ENCODE results near the gene GHRH.

GHRH gene

DNA sequence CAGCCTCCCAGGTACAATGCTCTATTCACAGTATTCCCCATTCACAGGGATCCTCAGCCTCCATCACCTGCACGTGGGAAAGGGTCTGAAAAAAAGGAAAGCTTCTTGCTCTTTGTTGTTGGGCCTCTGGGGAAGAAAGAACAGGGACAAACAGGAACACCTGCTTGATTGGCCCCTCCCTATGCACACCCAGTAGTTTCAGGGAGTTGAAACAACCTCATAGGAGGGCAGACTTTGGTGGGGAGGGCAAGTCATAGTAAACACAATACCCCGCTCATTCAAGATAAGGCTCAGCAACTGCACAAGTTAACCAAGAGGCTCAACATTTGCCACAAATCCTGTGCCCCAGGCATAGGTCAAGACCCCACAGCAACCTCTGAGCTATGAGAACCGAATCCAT is 1.7 kb downstream of the GHRH start:
- DNase-seq = no peak

DNA sequence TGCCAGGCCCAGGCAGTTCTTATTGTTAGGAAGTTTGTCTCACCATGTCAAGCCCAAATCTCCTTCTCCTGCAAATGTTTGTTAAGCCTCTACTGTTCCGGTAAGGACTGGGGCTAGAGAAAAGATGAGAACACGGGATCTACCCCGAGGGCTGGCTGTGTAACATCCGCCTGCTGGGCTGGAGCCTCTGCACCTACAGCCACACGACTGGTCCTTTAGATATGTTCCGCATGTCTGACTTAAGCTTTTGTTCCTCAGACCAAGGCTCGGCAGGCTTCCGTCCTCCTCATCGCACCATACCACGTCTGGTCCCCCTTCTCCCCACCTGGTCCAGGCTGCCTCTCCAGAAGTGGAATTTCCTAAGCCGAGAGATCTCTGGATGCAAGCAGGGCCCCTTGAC is 2.6 kb downstream of the GHRH start:
- no peak for DNase-seq

DNA sequence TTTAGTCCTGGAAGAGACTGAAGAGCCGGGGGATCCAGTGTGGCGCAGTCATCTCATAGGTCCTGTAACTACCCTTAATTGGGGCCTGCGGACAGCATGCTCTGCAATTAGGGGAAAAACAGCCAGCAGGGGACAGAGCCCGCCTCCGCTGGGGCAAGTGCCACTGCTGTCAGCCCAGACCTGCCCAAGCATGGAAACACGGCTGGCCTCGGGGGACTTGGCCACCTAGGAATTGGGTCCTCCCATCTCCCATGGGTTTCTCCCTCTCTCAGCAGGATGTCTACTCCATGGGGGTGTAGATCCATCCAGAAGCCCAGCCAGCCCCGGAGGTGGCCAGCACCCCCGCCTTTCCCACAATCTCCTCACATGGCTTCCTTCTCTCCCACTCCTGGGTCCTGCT is 3.6 kb downstream of the GHRH start:
- no peak for DNase-seq

DNA sequence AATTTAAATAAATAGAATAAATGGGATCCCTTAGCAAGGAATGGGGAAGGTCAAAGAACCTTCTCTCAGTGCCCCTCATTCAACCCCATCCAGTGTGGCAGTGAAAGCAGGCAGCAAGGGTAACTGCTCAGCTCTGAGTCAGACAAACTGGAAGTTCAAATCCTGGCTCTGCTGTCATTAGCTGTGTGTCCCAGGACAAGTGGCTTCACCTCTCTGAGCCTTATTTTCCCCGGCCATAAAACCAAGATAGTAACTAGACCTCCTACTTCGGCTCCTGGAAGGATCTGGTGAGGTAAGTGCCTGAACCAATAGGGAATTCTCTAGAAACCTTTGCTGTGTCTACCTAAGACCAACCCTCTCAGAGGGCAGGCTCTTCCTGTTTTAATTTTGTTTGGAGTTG is 4.1 kb downstream of the GHRH start:
- no peak for DNase-seq

DNA sequence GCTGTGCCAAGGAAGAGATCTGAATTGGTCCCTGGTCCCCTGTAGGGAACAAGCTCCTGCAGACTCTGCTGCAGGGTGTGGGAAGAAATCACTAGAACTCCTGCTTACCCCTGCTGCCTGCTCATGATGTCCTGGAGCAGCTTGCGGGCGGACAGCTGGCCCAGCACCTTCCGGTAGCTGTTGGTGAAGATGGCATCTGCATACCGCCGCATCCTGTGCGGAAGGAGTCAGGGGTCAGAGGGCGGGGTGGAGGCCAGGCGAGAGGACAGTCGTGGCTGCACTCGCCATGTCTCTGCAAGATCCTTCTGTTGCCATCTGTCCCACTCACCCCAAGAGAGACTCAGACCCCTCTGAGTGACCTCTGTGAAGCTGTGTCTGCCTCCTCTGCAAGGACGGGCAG is 5.3 kb downstream of the GHRH start:
- DNase-seq = no peak

DNA sequence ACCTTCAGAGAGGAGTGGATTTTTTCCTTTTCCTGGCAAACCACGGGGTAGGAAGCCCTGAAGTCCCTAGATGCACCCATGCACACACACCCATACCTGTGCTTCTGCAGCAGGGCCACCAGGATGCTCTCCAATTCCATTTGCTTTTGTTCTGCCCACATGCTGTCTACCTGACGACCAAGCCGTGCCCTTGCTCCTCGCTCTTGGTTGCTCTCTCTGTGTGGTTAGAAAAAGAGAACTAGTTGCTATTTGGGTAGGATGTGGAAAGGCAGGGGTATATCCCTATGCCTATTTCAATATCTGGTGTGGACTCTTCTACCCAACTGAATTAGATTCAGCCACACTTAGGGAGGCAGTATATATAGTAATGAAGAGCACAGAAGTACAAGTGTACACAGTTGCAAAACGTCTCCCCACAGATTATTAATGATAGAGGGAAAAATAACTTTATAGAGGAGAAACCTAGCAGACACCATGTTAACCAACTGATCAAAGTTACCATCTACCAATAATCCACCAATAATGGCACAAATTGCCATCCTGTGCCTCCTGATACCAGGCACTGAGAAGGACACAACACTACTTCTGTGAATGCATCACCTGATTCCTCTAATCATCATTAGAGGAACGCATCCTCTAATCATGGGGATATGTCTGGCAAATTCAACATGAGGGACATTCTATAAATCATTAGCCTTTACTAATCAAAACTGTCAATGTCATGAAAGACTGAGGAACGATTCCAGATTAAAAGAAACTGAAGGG is 7.3 kb downstream of the GHRH start:
- DNase-seq = no peak

DNA sequence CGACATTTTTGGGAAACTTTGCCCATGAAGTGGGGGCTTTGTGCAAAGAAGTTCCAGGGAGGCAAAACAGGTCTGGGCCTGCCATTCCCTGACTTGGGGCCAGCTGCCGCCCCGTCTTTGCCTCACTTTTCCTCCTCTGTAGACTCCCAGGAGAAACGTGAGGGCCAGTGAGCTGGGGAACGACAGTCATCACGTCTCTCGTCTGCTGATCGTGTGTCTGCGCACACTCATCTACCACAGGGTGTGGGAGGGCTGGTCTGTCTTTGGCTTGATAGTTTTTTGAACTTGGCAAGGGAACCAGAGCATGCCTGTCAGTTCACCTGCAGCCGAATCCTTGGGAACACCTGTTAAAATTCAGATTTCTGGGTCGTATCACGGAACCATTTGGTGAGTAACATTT is 8.5 kb downstream of the GHRH start:
- DNase-seq = no peak

DNA sequence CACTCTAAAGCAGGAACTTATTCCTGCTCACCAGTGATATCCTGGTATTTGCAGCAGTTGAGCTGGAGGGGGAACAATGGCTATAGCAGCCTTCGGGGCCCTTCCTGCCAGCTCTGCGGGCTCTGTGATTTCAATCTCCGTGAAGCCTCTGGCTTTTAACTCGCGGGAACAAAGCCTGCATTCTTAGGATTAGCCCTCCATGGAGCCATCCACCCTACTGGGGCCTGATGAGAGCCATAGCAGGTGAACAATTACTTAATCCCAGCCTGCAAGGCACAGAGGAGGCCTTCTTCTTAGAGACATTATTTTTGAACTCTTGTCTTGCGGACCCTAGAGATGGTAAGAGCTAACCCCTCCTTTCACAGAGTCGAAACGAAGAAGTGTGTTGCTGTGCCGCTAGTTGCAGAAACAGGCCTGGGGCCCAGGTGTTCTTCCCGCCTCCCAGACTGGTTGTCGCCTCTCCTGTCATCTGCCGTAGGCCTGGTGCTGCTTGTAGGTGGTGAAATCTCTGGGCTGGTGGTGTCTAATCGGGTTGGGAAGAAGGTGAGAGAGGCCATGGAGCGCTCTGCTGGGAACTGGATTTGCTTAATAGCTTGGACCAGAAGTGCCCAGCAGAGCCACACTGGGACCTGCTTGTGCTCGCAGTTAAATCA is 9.7 kb downstream of the GHRH start:
- DNase-seq = no peak

DNA sequence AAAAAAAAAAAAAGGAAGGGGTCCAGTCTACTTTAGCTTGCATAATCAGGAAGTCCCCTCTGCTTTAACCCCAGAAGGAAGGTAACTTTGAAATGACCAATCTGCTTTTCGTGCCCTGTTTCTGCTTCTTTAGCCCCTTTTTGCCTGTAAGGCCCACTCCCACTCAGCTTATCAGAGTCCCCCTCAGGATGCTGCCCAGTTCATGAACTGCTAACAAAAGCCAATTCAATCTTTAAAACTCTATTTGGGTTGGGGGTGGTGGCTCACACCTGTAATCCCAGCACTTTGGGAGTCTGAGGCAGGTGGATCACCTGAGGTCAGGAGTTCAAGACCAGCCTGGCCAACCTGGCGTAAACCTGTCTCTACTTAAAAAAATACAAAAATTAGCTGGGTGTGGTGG is 12.3 kb downstream of the GHRH start:
- DNase-seq = no peak

DNA sequence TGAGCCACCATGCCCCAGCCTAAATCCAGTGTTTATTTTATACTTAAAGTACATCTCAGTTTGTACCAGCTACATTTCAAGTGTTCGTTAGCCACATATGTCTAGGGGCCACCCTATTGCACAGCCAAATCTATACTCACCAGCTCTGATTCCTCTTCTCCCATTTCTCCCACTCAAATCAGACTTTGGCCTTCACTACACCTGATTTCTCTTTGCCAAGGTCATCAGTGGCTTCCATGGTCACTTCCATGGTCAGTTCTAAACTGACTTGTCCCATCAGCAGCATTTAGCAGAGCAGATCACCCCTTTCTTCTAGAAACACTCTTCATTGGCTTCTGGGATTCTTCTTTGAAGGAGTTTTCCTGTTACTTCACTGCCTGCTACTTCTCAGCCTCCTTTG is 14.1 kb downstream of the GHRH start:
- DNase-seq = no peak

DNA sequence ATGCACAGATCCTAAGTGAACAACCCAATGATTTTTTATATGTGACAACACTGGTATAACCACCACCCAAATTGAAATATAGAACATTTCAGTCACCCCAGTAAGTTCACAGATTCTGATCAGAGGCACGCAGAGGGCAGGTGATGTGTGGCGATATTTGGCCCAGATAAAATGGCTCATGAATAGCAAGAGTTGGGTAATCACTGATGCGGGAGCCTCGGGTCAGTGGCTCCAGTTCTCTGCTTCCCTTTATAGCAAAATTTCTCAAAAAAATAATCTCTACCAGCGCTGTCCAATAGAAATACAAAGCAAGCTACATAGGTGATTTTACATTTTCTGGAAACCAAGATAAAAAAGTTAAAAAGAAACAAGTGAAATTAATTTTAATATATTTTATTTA is 14.9 kb downstream of the GHRH start:
- no peak for DNase-seq

DNA sequence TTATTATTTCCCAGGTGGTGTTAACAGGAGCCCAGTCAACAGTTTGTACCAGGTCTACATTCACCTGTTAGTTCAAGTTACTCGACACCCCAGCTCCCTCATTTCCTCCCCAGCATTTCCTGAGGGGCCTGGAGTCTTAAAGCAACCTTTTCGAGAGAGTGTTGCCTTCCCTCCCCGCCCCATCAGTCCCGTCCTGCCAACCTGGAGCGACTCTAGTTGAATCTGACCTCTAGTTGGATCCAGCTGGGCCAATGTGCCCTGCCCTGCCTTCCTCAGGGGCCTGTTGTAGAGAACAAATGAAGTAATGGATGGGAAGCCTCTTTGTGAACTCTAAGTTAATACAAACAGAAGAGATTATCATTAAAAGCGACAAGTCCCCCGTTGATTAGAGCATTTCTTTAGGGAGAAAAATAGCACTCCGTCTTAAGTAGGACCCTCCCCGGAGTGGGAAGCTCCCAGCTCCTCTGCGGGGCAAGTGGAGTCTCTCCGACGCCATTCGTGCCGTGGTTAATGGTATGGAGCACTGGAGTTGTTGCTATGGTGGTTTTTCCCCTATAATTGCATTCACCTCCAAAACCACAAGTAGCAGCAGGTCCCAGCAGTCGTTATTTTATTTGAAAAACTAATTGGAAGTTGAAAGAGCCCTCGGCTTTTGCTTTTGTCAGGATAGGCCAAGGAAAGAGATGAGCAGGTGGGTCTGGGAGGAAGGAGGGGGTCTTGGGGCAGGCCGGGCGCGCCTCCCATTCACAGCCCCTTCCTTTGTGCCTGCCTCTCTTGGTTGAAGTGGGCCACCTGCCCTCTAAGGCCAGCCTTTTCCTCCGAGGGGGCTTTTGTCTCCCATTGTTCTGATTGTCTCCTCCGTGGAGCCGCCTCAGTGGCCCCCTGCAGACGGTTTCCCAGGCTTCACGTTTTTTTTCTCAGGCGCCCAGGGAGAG is 16.1 kb downstream of the GHRH start:
- no peak for DNase-seq

DNA sequence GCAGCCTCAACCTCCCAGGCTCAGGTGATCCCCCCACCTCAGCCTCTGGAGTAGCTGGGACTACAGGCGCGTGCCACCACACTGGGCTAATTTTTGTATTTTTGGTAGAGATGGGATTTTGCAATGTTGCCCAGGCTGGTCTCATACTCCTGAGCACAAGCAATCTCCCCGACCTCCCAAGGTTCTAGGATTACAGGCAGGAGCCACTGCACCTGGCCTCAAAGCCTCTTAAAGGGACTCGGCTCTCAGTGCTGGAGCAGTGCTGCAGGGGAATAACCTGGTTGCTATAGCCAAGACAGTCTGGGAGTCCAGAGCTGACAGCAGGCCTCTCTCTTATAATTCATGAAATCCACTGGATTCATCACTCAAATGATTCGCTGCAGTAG is 17.0 kb downstream of the GHRH start:
- no peak for DNase-seq

DNA sequence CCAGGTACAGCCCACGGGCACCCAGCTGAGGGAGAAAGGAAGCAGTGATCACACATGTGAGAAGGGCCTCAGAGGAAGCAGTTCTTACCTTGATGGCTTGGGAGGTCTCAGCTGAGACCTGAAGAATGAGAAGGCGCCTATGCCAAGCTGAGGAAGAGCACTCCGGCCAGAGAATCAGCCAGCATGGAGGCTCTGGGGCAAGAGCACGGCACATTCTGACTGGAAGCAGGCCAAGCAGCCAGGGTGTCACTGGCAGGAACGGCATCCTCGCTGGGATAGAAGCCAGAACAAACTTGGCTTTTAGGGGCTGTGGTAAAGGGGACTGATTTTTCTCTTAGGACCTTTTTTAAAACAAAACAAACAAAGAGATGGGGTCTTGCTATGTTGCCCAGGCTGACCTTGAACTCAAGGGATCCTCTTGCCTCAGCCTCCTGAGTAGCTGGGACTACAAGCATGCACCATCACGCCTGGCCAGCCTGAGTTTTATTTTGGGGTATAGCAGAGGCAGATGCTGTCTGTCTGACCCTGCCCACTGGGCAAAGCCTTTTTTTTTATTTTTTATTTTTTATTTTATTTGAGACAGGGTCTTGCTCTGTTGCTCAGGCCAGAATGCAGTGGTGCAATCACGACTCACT is 17.6 kb downstream of the GHRH start:
- DNase-seq = no peak

DNA sequence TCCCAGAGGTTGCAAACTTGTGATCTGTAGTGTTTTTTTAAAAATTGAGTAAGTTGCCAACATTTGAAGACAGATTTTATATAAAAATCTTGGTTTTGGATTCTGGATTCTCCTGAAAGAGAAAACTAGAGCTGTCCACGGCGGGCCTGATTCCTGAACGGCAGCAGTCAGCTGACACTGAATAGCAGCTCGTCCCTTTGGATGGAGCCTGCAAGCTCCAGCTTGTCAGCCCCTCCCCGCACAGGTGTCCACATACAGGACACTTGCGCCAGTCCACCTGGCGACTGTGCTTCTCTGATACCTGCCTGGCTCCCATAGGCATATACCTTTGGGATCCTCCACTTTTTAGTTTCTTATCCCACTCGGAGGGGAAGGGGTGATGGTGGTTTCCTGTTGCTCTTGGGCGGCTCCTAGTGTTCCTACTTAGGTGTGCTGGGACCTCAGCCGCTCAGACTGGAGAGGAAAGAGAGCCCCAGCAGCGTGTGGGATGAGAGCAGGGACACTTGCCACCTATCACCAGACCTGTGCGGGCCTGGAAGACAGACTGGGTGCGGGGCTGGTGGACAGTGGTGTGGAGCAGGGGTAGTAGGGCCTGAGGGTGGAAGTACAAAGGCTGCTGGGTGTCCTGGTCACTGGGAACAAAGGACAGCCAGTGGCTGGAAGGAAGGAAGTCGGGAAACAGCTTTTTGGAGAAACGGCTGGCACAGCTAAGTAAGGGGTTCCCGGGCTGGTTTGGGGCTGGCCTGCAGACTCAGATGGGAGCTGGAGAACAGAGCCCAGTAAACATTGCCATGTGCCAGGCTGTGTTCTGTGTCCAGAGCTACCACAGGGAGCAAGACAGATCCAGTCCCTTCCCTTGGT is 18.3 kb downstream of the GHRH start:
- no peak for DNase-seq

DNA sequence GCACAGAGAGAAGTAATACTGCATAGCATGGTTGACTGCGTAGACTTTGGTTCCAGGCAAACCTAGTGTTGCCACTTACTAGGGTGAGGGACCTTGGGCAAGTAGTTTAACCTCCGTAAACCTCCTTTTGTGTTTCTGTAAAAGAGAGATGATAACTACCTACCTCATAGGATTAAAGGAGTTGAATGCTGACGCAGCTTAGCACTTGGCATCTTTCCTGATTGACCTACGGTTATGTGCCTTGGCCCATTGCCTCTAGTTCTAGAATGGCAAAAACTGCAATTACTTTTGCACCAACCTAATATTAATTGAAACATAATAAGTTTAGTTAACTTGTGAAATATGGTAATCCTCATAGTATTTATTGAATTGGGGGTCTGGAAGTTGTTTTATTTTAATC is 19.1 kb downstream of the GHRH start:
- no peak for DNase-seq

DNA sequence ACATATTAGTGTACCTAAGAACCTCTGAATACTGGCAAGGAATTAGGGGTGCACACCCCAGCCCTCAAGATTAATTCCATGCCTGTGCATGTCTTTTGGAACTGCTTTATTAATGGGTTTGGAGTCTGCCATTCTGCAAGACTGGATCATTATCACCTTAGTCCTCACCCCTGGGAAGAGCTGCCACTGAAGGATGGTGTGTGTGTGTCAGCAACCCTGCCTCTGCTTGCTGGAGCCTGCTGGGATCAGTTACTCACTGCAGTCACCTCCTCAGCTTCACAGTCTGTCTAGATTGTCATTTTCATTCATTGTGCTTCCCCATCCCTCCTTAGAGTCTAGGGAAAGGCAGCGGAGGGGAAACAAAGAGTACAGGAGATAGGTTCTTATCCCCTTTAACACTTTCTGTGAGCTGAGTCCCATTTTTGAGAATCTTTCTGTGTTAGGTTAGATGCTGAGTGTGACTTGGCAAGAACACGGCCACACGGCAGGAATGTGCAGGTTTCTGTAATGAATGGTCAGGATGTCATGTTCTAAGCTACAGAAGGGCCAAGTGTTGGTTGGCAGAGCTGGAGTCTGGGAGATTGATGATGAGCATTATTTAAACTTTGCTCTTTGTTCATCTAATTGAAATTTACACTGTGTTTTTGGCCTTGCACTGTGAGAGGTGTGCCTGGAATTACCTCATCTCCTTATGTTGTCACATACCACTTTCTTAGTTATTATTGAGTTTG is 21.1 kb downstream of the GHRH start:
- DNase-seq = no peak

DNA sequence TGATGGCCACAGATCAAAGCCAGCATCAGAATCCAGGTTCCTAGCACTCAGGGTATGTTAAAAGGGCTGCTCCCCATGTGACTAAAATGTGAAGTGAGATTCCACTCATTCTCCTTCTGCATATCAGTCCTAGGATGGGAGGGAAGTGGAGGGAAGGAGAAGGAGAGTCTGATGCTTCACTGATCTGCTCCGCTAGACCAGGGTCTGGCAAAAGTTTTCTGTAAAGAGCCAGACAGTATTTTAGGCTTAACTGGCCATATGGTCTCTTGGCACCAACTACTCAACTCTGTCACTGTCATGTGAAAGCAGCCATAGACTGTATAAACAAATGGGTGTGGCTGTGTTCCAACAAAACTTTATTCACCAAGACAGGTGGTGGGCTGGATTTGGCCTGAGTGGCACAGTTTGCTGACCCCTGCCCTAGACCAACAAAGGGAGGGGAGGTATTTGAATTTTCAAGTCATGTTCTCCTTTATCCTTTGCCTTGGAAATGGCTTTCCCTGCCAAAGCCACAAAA is 22.6 kb downstream of the GHRH start:
- no peak for DNase-seq

DNA sequence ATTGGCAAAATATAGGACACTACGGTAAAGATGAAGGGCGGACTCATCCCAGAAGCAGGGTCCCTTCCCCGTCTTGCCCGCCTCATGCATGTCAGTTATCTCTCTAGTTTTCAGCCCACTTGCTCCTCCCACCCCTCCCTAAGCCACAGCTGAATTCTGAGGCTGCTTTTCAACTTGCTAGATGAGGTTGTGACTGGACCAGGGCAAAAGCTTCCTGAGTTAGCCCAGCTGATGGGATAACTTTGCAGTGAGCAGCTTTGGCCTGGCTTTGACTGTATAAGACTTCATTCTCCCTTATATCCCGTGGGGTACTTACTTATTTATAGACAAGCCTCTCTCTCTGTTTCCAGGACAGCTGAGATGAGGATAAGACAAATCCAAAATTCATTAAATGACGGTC is 23.2 kb downstream of the GHRH start:
- DNase-seq = no peak

DNA sequence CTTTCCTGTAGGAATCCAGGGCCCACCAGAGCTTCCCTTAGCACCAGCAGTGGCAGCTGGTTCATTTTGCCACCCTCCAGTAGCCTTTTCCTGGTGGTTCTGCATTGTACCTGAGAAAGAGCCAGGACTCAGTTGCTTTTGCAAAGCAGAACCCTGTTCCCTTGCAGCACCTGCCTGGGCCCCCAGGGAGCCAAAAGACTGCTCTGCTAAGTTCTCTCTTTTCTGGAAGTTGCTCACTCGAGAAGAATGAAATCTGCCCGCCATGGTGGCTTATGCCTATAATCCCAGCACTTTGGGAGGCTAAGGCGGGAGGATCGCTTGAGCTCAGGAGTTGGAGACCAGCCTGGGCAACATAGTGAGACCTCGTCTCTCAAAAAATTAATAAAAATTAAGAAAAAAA is 24.0 kb downstream of the GHRH start:
- no peak for DNase-seq

DNA sequence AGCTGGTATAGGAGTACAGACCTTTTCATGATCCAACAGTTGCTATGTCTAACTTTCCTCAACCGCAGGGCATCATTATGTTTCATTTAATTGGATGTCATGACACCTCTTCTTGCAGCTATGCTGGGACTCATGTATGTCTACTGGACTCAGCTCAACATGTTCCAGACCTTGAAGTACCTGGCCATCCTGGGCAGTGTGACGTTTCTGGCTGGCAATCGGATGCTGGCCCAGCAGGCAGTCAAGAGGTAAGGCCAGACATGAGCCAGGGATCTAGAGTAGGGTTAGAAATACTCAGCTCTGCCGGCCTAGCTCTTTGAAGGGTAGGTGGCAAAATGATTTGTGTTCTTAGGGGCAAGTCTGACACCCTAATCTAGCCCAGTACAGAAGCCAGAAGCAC is 25.2 kb downstream of the GHRH start:
- DNase-seq = no peak
